HL-60 (cell line): Measurements from ENCODE around the gene C1orf167.

Experiments
- CTCF ChIP-seq: IDR thresholded peaks from one replicate; pipeline ENCODE4 v1.5.1; 2011; ENCODE audit warnings: low read length, control low read depth, inconsistent platforms; ENCODE audit not compliant: insufficient read depth
- GABPA ChIP-seq: IDR thresholded peaks from 2 replicates; pipeline ENCODE4 v1.6.1; 2012; ENCODE audit warnings: low read depth
- POLR2AphosphoS5 ChIP-seq: IDR thresholded peaks from 2 replicates; pipeline ENCODE4 v1.6.1; 2012; ENCODE audit warnings: low read depth
- REST ChIP-seq: IDR thresholded peaks from 2 replicates; pipeline ENCODE4 v1.6.1; 2012; ENCODE audit warnings: low read depth; ENCODE audit not compliant: insufficient replicate concordance
- SPI1 ChIP-seq: IDR thresholded peaks from 2 replicates; pipeline ENCODE4 v1.6.1; 2012; ENCODE audit warnings: low read depth, mild to moderate bottlenecking, borderline replicate concordance

GRCh38 chr1:11805422-11806306 is 43.7 kb downstream of the C1orf167 start, which contains the start of the genes CLCN6 and MTHFR:
- TF ChIP-seq CTCF: no peak
- peak; percentile 57; the same call in 1 of the 2 replicates for TF ChIP-seq POLR2AphosphoS5
- peak; percentile 85 for TF ChIP-seq GABPA
- no peak for TF ChIP-seq REST
- no peak for TF ChIP-seq SPI1
